NAMALWA (cell line): Measurements from ENCODE around the gene ADISSP.
"Not testable (repeated sequence)": the region's sequence is repeated elsewhere in the genome, so short reads cannot be mapped to it uniquely, and the experiment has no call there.

Experiments
- DNase-seq: peaks from one replicate; pipeline ENCODE4 v3.0.0-alpha.2; 2015; ENCODE audit warnings: low spot score

Gene ADISSP

GRCh38 chr20:3797592-3798372, 30.2 kb upstream of the ADISSP start:
- DNase-seq = peak; percentile 48

GRCh38 chr20:3797226-3797545, 29.6 kb upstream of the ADISSP start:
- DNase-seq = no peak

- DNase-seq = no peak
These were observed 29.1 kb upstream of the ADISSP start for GRCh38 chr20:3796477-3797225.

GRCh38 chr20:3795511-3796468, 28.2 kb upstream of the ADISSP start, which contains the start of gene CDC25B:
TSS of gene CDC25B (plus strand) at chr20:3796310. CDS start at chr20:3796532, 222 bp downstream.
- DNase-seq = peak; percentile 95

- DNase-seq = no peak
These were observed 27.3 kb upstream of the ADISSP start for GRCh38 chr20:3794701-3795420.

GRCh38 chr20:3794168-3794567, 26.6 kb upstream of the ADISSP start:
- DNase-seq = not testable (repeated sequence)

GRCh38 chr20:3789201-3789600, 21.6 kb upstream of the ADISSP start:
- not testable (repeated sequence) for DNase-seq

- DNase-seq = no peak
These were observed 21.2 kb upstream of the ADISSP start for GRCh38 chr20:3788685-3789155.

GRCh38 chr20:3787324-3788014, 19.9 kb upstream of the ADISSP start:
- DNase-seq = no peak

GRCh38 chr20:3786665-3787323, 19.2 kb upstream of the ADISSP start, which contains the start of gene CENPB:
TSS of gene CENPB (minus strand) at chr20:3786740. CDS start at chr20:3786483, 257 bp downstream.
- DNase-seq = peak; percentile 90

- DNase-seq = no peak
These were observed 18.6 kb upstream of the ADISSP start for GRCh38 chr20:3786126-3786484.

GRCh38 chr20:3785240-3786125, 17.9 kb upstream of the ADISSP start:
- no peak for DNase-seq

- DNase-seq = no peak
These were observed 17.3 kb upstream of the ADISSP start for GRCh38 chr20:3784863-3785239.

- DNase-seq = no peak
These were observed 16.8 kb upstream of the ADISSP start for GRCh38 chr20:3784216-3784853.

GRCh38 chr20:3783511-3784195, 16.1 kb upstream of the ADISSP start:
- DNase-seq = no peak

GRCh38 chr20:3783068-3783489, 15.5 kb upstream of the ADISSP start:
- no peak for DNase-seq

GRCh38 chr20:3782597-3782996, 15.0 kb upstream of the ADISSP start:
- no peak for DNase-seq
